Natural killer cell treated with Interleukin-12 subunit alpha and Interleukin-12 subunit beta and Interleukin-15 and Interleukin-18, amount 100 ng/mL, for 72 hours (primary cell): ENCODE data around the gene SCN10A. TPM values are rescaled to one million over a fixed set of nuclear protein-coding genes. Genes with fewer than 3 reads are reported as not detected.
A peak's percentile ranks its signal among the peaks of the same experiment; 100 is the strongest.

Experiments
- ATAC-seq, 2 donors: fragments of 150-1000 bp; cut with Tn5 transposase in 1 of 2; sonication (Bioruptor Pico), chemical (Tn5 transposase) in 1 of 2; 2 replicates each; pipeline ENCODE4 v1.10.0; 2021
- DNase-seq: peaks from one replicate; pipeline ENCODE4 v3.0.0; 2022; ENCODE audit warnings: low spot score
- H3K27ac Mint-ChIP-seq, 2 donors: 1 replicate in 1 of 2; 2 replicates in 1 of 2; pipeline ENCODE4 v1.8.0; 2022; ENCODE audit warnings: mixed read lengths in 2 of 2, mild to moderate bottlenecking in 1 of 2, moderate library complexity in 1 of 2
- H3K27me3 Mint-ChIP-seq, 2 donors: 1 replicate in 1 of 2; 2 replicates in 1 of 2; pipeline ENCODE4 v1.8.0; 2022; ENCODE audit warnings: mixed read lengths in 2 of 2
- H3K36me3 Mint-ChIP-seq: one replicate; pipeline ENCODE4 v1.8.0; 2022; ENCODE audit warnings: mixed read lengths
- H3K4me1 Mint-ChIP-seq, 2 donors: 1 replicate in 1 of 2; 2 replicates in 1 of 2; pipeline ENCODE4 v1.8.0; 2022; ENCODE audit warnings: low read depth in 2 of 2, mixed read lengths in 2 of 2, mild to moderate bottlenecking in 1 of 2
- H3K4me3 Mint-ChIP-seq: one replicate; pipeline ENCODE4 v1.8.0; 2022; ENCODE audit warnings: mixed read lengths
- H3K9me3 Mint-ChIP-seq: 2 replicates; pipeline ENCODE4 v1.8.0; 2022; ENCODE audit warnings: mixed read lengths
- total RNA-seq, 2 donors: library from RNA; stranded (reverse); gene quantifications; one replicate each; pipeline ENCODE4 v1.2.3, GENCODE V29; 2022

The SCN10A gene
- total RNA-seq, 2 donors from 2014 or later, result not detected

DNA sequence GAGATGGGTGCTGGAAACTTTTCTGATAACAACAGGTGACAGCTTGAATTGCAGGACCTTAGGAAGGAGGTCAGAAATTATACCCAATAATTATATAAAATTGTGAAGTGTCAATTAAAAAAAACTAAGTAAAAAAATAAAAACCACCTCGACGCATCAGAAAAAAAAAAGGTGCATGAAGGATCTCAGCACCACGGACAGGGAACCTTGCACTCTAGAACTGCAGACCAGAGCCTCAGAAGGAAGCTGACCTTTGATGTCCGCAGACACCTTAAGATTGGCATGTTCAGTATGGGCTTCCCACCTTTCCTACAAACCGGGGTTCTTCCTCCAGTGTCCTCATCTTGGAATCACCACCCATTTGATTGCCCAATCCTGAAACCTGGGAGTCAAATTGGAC is 60.9 kb downstream of the SCN10A start:
- H3K36me3 Mint-ChIP-seq, result no peaks in the 10 kb centered on the region
- H3K4me1 Mint-ChIP-seq, result no peaks in the 10 kb centered on the region
- DNase-seq (no peak), ATAC-seq (no peak)
- peaks cover 14 to 27% of the 10 kb centered on the region in 2 donors for H3K27me3 Mint-ChIP-seq
- no peak overlapping the region for H3K27ac Mint-ChIP-seq
- H3K9me3 Mint-ChIP-seq, result no peaks in the 10 kb centered on the region
- no peak overlapping the region for H3K4me3 Mint-ChIP-seq

GRCh38 chr3:38746641-38747040 is 69.4 kb downstream of the SCN10A start:
- no peak for ATAC-seq
- no peaks in the 10 kb centered on the region for H3K9me3 Mint-ChIP-seq

GRCh38 chr3:38743043-38743442 is 73.0 kb downstream of the SCN10A start:
- no peaks in the 10 kb centered on the region for H3K36me3 Mint-ChIP-seq
- H3K9me3 Mint-ChIP-seq, result no peaks in the 10 kb centered on the region
- H3K4me3 Mint-ChIP-seq, result no peak overlapping the region
- no peak overlapping the region for H3K27ac Mint-ChIP-seq
- H3K27me3 Mint-ChIP-seq, result peaks cover 16 to 18% of the 10 kb centered on the region in 2 donors
- ATAC-seq, result no peak
- no peaks in the 10 kb centered on the region for H3K4me1 Mint-ChIP-seq
- no peak for DNase-seq

More at GRCh38 chr3:38746641-38747040, 69.4 kb downstream of the SCN10A start:
- Mint-ChIP-seq H3K4me1 (no peaks in the 10 kb centered on the region), H3K27ac (no peak overlapping the region), H3K4me3 (no peak overlapping the region), H3K27me3 (peaks cover 14 to 18% of the 10 kb centered on the region in 2 donors), H3K36me3 (no peaks in the 10 kb centered on the region)
- no peak for DNase-seq

DNA sequence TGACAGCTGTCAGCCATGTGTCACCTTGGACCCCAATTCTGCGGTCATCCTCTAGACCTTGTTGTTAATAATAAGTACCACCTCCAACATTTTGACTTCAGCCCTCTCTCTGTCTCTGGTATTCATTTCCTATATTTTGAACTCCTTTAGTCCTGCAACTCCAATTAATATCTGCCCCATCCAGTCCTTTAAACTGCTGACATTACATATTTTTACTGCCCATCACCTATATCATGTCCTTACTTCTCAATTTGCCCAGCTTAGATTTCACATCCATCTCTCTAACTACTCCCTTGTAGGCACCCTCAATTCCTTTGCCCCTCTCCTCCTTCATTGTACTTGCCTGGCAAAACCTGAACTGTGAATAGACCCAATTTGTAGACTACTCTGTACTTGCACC is 73.5 kb downstream of the SCN10A start:
- H3K9me3 Mint-ChIP-seq, result no peaks in the 10 kb centered on the region
- H3K4me1 Mint-ChIP-seq, result no peaks in the 10 kb centered on the region
- peaks cover 16 to 18% of the 10 kb centered on the region in 2 donors for H3K27me3 Mint-ChIP-seq
- no peak overlapping the region for H3K27ac Mint-ChIP-seq
- ATAC-seq (no peak), DNase-seq (no peak)
- no peak overlapping the region for H3K4me3 Mint-ChIP-seq
- H3K36me3 Mint-ChIP-seq, result no peaks in the 10 kb centered on the region

GRCh38 chr3:38740537-38740936 is 75.5 kb downstream of the SCN10A start:
- no peak for ATAC-seq
- no peak overlapping the region for H3K27ac Mint-ChIP-seq
- H3K4me1 Mint-ChIP-seq, result no peaks in the 10 kb centered on the region
- no peaks in the 10 kb centered on the region for H3K9me3 Mint-ChIP-seq
- H3K36me3 Mint-ChIP-seq, result no peaks in the 10 kb centered on the region
- DNase-seq, result no peak
- H3K4me3 Mint-ChIP-seq, result no peak overlapping the region
- H3K27me3 Mint-ChIP-seq, result peaks cover 22 to 25% of the 10 kb centered on the region in 2 donors

DNA sequence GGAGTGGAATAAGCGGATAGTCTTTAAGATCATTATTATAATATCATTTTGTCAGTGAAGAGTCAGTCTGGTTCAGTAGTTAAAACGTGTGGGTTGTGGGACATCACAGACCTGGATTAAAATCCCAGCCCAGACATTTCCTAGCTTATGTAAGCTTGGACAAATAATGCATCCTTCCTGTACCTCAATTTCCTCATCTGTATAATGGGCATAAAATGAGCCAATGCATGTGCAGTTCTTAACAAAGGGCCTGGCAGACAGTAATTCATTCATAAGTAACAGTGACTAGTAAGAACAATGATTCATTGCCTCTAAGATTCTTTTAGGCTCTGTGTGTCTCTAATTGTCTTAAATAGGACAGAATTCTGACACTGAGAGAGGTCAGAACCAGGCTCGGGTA is 76.1 kb downstream of the SCN10A start:
- peaks cover 22 to 26% of the 10 kb centered on the region in 2 donors for H3K27me3 Mint-ChIP-seq

DNA sequence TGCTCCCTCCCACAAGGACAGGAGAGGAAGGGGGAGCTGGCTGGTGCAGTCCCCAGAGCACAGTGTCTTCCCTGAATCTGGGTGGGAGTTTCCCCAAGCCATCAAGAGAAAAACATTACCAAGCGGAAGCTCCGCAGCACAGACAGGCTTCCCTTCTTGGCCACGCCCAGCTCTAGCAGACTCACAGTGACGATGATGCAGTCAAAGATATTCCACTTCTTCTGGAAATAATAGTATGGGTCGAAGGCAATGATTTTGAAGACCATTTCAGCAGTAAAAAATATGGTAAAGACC is 76.7 kb downstream of the SCN10A start:
- Mint-ChIP-seq H3K9me3 (no peaks in the 10 kb centered on the region), H3K4me1 (no peaks in the 10 kb centered on the region), H3K36me3 (no peaks in the 10 kb centered on the region), H3K27ac (no peak overlapping the region), H3K4me3 (no peak overlapping the region), H3K27me3 (peaks cover 22 to 26% of the 10 kb centered on the region in 2 donors)
- ATAC-seq (peak in 1 of 2 donors; percentile 32), DNase-seq (no peak)

More for the DNA sequence above, 76.1 kb downstream of the SCN10A start:
- Mint-ChIP-seq H3K4me1 (no peaks in the 10 kb centered on the region), H3K36me3 (no peaks in the 10 kb centered on the region), H3K27ac (no peak overlapping the region), H3K9me3 (no peaks in the 10 kb centered on the region), H3K4me3 (no peak overlapping the region)
- ATAC-seq (no peak), DNase-seq (no peak)

DNA sequence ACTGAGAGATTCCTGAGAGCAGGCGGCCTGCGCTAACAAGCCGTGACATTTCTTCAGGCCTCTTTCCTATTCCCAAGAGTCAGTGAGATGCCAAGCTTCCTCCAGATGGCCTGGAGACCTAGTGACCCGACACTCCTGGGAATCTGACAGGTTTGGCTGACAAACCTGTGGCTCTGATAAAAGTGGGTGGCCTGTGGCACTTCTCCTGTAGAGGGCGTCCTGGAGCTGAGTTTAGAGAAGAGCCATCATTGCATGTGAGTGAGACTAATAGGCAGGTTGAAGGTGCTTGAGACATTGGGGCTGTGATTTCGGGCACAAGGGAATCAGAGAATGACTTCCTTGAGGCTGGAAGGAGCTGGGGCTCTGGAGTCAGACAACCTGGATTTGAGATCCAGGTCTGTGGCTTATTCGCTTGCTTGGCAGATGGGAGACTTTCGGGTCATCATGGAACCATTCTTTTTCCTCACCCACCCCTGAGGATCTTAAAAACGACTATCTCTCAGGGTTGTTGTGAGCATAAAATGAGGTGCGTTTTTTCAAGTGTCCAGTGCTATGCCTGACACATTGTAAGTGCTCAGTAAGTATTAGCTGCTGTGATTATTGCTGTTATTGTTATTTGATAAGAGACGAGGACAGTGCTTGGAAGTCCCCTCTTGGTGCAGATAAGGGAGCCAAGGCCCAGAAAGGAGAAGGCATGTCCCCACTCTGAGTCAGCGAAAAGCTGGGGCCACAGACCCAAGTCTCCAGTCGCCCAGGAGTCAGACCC is 77.2 kb downstream of the SCN10A start:
- ATAC-seq, result no peak
- H3K27ac Mint-ChIP-seq, result no peak overlapping the region

GRCh38 chr3:38731522-38731921 is 84.5 kb downstream of the SCN10A start:
- DNase-seq, result no peak
- no peaks in the 10 kb centered on the region for H3K9me3 Mint-ChIP-seq
- no peak for ATAC-seq
- H3K27me3 Mint-ChIP-seq, result peaks cover 21 to 26% of the 10 kb centered on the region in 2 donors
- H3K4me3 Mint-ChIP-seq, result no peak overlapping the region
- H3K4me1 Mint-ChIP-seq, result no peaks in the 10 kb centered on the region
- H3K27ac Mint-ChIP-seq, result no peak overlapping the region
- no peaks in the 10 kb centered on the region for H3K36me3 Mint-ChIP-seq

More for the DNA sequence above, 77.2 kb downstream of the SCN10A start:
- DNase-seq, result no peak
- Mint-ChIP-seq H3K4me1 (no peaks in the 10 kb centered on the region), H3K4me3 (no peak overlapping the region), H3K36me3 (no peaks in the 10 kb centered on the region), H3K9me3 (no peaks in the 10 kb centered on the region), H3K27me3 (peaks cover 22 to 24% of the 10 kb centered on the region in 2 donors)

DNA sequence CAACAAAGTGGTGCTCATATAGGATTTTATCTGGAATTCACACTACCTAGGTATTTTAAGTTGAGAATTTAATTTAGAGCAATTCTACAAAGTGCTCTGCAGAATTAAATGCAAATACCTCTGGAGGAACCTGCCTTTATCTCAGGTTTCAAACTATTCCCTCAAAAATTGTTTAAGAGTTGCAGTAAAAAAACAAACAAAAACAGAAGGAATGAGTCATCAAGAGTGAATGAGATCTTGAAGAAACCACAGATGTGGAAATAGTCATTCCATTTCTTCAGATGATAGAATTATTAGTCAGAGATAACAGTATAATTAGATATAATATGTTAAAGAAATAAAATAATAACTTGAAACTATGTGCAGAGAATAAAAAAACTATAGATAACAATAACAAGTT is 85.7 kb downstream of the SCN10A start:
- H3K27ac Mint-ChIP-seq, result no peak overlapping the region
- H3K36me3 Mint-ChIP-seq, result no peaks in the 10 kb centered on the region
- ATAC-seq (no peak), DNase-seq (no peak)
- H3K27me3 Mint-ChIP-seq, result peaks cover 13 to 23% of the 10 kb centered on the region in 2 donors
- no peaks in the 10 kb centered on the region for H3K9me3 Mint-ChIP-seq
- no peak overlapping the region for H3K4me3 Mint-ChIP-seq
- no peaks in the 10 kb centered on the region for H3K4me1 Mint-ChIP-seq

DNA sequence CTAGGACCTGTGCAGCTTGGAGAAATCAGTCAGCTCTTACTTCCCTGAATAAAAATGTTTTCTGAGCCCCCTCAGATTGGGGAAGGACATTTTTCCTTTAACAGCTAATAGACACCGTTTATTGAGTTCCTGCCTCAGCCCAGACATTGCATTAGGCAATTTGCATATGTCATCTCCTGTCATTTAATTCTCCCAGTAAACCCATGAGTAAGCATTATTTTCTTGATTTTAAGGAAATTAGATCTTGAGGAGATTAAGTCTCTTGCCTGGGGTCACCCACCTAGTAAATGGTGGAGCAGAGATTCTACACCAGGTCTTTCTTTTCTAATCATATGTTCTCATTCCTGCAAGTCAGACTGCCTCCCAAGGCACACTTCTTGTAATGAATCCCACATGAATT is 88.0 kb downstream of the SCN10A start:
- Mint-ChIP-seq H3K4me1 (no peaks in the 10 kb centered on the region), H3K4me3 (no peak overlapping the region), H3K9me3 (no peaks in the 10 kb centered on the region), H3K27me3 (peaks cover 18 to 25% of the 10 kb centered on the region in 2 donors), H3K27ac (no peak overlapping the region), H3K36me3 (no peaks in the 10 kb centered on the region)
- no peak for DNase-seq
- no peak for ATAC-seq

DNA sequence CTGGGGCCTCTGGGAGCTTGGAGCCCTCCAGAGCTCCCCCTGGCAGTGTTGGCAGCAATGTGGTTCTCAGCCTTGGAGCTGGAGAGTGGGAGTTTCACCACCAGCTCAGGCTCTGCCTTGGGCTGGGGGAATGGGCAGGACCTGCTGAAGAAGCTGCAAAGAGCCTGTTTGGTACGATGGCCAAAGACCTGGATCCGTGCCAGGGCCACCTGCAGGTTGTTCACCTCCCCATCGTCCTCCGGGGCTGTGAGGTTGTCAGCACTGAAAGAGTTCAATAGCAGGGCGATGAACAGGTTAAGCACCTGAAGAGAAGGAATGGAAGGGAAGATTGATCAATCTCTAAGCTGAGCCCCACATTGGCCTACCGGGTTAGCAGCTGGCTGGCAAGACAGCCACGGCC is 89.3 kb downstream of the SCN10A start:
- peaks cover 15 to 22% of the 10 kb centered on the region in 2 donors for H3K27me3 Mint-ChIP-seq

DNA sequence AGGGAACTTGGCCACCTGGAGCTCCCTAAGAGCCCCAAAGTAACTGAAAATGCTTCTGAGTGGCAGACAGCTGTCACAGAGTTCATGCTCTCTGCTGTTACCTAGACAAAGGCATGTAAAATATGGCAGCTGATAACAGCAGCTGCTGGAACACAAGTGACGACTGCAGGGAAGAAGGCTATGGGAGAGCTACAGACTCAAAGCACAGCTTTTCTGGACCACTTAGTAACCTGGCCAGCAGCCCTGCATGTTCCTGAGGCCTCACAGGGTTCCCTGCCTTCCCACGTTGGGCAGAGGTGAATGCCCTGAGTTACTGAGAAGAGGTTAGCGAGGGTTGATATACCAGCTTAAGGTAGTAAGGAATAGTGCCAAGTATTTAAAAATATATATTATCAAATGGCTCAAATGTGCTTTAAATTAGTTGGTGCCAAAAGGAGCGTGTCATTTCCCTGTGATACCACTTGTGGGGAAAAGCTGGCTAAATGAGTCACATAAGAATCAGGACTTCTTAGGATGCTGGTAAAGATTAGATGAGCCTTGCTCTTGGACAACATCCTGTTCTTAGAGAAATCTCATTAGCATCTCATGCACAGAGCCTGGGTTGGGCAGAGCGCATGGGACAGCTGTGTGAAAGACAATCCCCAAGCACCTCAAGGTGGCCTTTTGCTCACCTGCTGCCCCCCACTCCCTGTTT is 90.1 kb downstream of the SCN10A start:
- Mint-ChIP-seq H3K27ac (no peak overlapping the region), H3K4me1 (no peaks in the 10 kb centered on the region)

More for the DNA sequence above, 89.3 kb downstream of the SCN10A start:
- H3K36me3 Mint-ChIP-seq, result no peaks in the 10 kb centered on the region
- H3K4me3 Mint-ChIP-seq, result no peak overlapping the region
- no peaks in the 10 kb centered on the region for H3K4me1 Mint-ChIP-seq
- ATAC-seq, result no peak
- DNase-seq, result no peak
- H3K27ac Mint-ChIP-seq, result no peak overlapping the region
- H3K9me3 Mint-ChIP-seq, result no peaks in the 10 kb centered on the region

DNA sequence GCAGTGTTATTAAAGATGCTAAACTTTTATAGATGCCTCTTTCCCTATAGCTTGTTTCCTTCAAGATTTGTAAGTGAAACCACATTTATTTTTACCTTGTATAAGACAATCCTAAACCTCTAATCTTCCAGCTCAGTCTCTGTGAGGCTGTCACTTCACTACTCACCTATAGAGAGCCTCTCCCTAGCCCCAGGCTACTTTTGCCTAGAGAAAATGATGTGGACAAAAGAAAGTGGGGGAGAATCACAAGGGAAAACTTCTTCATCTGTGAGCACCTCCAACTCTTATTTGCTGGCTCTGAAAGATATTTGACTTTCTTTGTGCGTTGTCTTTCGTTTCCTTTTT is 91.7 kb downstream of the SCN10A start:
- no peak overlapping the region for H3K27ac Mint-ChIP-seq
- DNase-seq, result no peak
- H3K4me1 Mint-ChIP-seq, result no peaks in the 10 kb centered on the region
- H3K9me3 Mint-ChIP-seq, result no peaks in the 10 kb centered on the region
- no peak for ATAC-seq
- no peak overlapping the region for H3K4me3 Mint-ChIP-seq
- peaks cover 5 to 15% of the 10 kb centered on the region in 2 donors for H3K27me3 Mint-ChIP-seq
- no peaks in the 10 kb centered on the region for H3K36me3 Mint-ChIP-seq

More for the DNA sequence above, 90.1 kb downstream of the SCN10A start:
- Mint-ChIP-seq H3K27me3 (peaks cover 12 to 19% of the 10 kb centered on the region in 2 donors), H3K36me3 (no peaks in the 10 kb centered on the region), H3K9me3 (no peaks in the 10 kb centered on the region), H3K4me3 (no peak overlapping the region)
- no peak for ATAC-seq
- no peak for DNase-seq
